GM18951 (cell line): Measurements from ENCODE around the gene CCDC92B.

ENCODE experiments used
- POLR2A ChIP-seq: IDR thresholded peaks from 4 replicates; pipeline ENCODE4 v1.6.1; 2011; ENCODE audit warnings: mild to moderate bottlenecking; ENCODE audit not compliant: insufficient read length, insufficient read depth; ENCODE audit errors: extremely low read depth
- in situ Hi-C: fragments of 300-500 bp; cut with MboI; formaldehyde crosslinking; loops from one replicate; pipeline ENCODE4 v1.12.0; 2022; ENCODE audit warnings: low sequenced_read_pairs, mixed read lengths, inconsistent platforms; ENCODE audit not compliant: unreplicated experiment

CCDC92B gene

GRCh38 chr17:2751491-2751890 is 2.0 kb upstream of the CCDC92B start:
- in situ Hi-C loops, result no loop called here
- no peak for TF ChIP-seq POLR2A

GRCh38 chr17:2750721-2751120 is 1.3 kb upstream of the CCDC92B start:
- no peak for TF ChIP-seq POLR2A
- in situ Hi-C loops, result no loop called here

GRCh38 chr17:2749784-2750181 is 331 bp upstream of the CCDC92B start:
- in situ Hi-C loops, result no loop called here
- no peak for TF ChIP-seq POLR2A

DNA sequence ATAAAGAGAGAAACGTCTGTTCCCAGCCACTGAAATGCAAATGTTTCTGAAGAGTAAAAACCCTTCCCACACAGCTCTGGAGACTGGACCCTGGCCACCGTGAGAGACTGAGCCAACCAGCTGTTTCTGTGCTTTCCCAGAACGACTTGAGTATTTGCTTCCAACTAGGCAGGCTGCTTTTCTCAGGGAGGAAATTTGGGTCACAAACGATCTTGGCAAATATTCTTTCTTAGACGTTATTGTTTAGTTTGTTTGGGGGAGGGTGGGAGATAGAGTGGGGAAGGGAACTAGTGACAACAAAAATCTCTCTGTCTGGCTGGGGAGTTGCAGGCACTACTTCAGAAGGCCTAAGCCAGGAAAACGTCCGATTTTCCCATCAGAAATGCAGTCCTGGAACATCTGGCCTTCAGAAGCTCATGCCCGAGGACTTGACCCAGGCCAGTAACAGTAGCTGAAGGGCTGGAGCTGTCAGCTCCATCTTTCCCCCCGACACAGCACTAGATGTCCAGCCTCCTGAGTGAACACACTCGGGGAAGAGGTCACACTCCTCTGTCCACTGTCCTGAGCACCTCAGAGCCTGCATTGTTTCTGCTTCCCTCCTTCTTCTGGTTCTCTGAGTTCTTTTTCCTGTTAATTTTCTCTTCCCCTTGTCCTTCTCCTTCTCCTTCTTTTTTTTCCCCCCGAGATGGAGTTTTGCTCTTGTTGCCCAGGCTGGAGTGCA is 4.0 kb downstream of the CCDC92B start:
- TF ChIP-seq POLR2A, result no peak
- in situ Hi-C loops, result no loop called here

DNA sequence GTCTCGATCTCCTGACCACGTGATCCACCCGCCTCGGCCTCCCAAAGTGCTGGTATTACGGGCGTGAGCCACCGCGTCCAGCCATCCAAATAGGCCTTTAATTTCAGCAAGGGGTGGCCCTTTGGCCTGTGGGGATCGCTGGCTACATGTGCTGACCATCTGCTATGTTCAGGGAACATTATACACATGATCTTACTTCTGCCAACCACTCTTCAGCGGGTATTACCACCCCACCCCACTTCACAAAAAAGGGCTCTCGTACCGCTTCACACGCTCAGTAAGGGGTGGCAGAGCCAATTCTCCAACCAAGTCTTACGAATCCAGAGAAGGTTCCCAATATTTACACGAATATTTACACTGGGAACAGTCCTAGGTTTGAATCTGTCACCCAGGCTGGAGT is 11.8 kb downstream of the CCDC92B start:
- TF ChIP-seq POLR2A, result no peak
- in situ Hi-C loops, result no loop called here

- in situ Hi-C loops, result no loop called here
- TF ChIP-seq POLR2A, result no peak
Measured at GRCh38 chr17:2736956-2737355, 12.5 kb downstream of the CCDC92B start.

DNA sequence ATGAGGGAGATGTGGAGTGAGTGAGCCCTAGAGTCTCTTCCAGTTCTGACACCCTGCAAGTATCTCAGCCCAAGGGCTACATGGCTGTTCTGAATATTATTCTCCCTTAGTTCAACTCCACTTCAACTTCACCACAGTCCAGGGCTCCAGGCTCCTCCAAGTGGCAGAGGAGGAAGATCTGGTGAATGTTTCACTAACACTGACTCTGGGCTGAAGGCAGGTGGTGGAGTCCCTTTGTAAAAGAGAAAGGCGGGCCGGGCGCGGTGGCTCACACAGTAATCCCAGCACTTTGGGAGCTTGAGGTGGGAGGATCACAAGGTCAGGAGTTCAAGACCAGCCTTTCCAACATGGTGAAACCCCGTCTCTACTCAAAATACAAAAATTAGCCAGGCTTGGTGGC is 13.6 kb downstream of the CCDC92B start:
- in situ Hi-C loops, result no loop called here
- no peak for TF ChIP-seq POLR2A

DNA sequence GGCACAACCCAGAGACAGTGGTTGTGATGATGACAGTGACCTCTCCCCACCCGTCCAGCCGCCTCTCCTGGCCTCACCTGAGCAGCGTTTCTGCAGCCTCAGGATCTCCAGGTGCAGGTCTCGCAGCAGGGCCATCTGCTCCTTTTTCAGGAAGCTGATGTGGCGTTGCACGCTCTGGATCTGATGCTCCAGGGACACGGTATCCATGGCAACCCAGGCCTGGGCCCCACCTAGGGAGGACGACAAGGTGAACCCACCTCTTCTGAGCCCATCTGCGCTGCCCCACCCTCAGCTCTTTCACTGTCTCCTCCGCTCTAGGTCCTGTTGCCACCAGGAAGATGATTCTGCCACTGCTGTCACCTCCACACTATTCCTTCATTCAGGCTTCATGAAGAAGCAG is 14.5 kb downstream of the CCDC92B start:
- in situ Hi-C loops, result no loop called here
- no peak for TF ChIP-seq POLR2A

GRCh38 chr17:2731807-2732206 is 17.6 kb downstream of the CCDC92B start:
- in situ Hi-C loops, result no loop called here
- TF ChIP-seq POLR2A, result no peak

DNA sequence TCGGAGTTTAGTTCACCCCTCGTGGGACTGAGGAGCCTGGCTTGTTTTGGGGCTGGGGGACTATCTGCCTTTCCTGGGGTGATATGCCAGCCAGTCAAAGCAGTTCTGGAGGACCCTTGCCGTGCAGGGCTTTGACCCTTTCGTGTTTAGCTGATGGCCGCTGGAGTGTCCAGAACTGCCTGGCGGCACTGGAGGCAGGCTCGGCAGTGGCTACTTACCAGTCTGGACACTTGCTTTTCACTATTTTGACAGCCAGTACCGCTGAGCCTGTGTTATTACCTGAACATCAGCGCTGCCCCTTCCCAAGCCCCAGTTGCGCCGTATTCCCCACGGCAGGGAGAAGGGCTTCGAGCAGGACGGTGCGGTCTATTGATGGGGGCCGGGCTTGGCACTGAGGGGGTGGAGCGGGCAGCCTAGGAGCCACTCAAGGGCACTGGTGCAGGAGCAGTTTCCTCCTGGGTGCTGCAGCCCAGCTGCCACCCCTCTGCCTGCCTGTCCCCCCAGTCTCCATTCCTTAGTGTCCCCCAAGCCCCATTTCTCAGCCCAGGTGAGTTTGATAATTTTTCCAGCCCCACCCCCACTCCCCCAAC is 18.6 kb downstream of the CCDC92B start:
- TF ChIP-seq POLR2A, result no peak
- in situ Hi-C loops, result no loop called here

DNA sequence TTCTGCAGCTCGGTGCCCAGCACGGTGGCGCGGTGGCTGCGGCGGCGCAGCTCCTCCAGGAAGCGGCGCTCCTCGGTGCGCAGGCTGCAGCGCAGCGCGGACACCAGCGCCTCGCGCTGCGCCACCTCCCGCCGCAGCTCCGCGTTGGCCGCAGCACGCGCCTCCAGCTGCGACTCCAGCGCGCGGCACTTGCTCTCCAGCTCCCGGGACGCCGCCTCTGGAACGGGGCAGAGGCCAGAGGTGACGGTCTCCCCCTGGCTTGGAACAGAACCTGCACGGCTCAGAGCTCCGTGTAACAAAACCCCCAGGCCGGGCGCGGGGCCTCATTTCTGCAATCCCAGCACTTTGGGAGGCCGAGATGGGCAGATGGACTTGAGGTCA is 24.7 kb downstream of the CCDC92B start:
- no peak for TF ChIP-seq POLR2A
- in situ Hi-C loops, result no loop called here

- TF ChIP-seq POLR2A, result no peak
- in situ Hi-C loops, result no loop called here
Measured at GRCh38 chr17:2723997-2724783, 25.3 kb downstream of the CCDC92B start.

GRCh38 chr17:2723505-2723996 is 25.9 kb downstream of the CCDC92B start:
- in situ Hi-C loops, result no loop called here
- no peak for TF ChIP-seq POLR2A

- in situ Hi-C loops, result no loop called here
- no peak for TF ChIP-seq POLR2A
Measured at GRCh38 chr17:2722611-2723010, 26.8 kb downstream of the CCDC92B start.

DNA sequence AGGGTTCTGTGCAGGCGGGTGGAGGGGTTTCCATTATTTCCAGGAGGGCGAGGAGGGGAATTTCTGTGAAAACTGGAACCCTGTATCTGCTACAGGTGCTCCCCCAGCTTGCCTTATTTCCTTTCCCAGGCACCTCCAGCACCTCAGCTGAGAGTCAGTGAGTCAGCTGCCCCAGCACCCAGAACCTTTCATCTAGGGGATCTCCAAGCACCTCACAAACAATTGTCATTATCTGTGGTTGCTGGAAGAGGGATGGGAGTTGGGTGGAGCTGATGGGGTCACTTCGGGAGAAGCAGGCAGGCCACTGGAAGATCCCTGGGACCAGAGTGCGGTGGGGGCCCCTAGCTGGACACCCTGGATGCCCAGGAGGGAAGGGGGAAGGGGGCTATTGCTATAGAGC is 27.8 kb downstream of the CCDC92B start:
- in situ Hi-C loops, result no loop called here
- no peak for TF ChIP-seq POLR2A
